HepG2 (cell line): Measurements from ENCODE around the gene DENND10. TPM values are rescaled to one million over a fixed set of nuclear protein-coding genes. Genes with fewer than 3 reads are reported as not detected.
A peak's percentile ranks its signal among the peaks of the same experiment; 100 is the strongest.

Experiments
- AFF4 ChIP-seq: sonication (generic); formaldehyde crosslinking; IDR thresholded peaks from 2 replicates; pipeline ENCODE4 v1.4.0; 2020; ENCODE audit warnings: missing genetic modification reagents
- ATF7-NPFF ChIP-seq: sonication (generic); formaldehyde crosslinking; IDR thresholded peaks from 2 replicates; pipeline ENCODE4 v1.8.1; 2023; ENCODE audit warnings: mild to moderate bottlenecking, low read depth, missing genetic modification reagents, moderate library complexity
- DRAP1 ChIP-seq: IDR thresholded peaks from 2 replicates; pipeline ENCODE4 v1.6.1; 2016; ENCODE audit warnings: missing genetic modification reagents, missing compliant biosample characterization
- ESRRA ChIP-seq: sonication (generic); formaldehyde crosslinking; IDR thresholded peaks from 2 replicates; pipeline ENCODE4 v1.5.1; 2020; ENCODE audit warnings: mild to moderate bottlenecking, low read depth, missing genetic modification reagents
- MAFF ChIP-seq: IDR thresholded peaks from 2 replicates; pipeline ENCODE4 v1.6.1; 2011; ENCODE audit warnings: low read depth, low read length, improper control_type of control experiment
- MLX ChIP-seq: IDR thresholded peaks from 2 replicates; pipeline ENCODE4 v1.6.1; 2016
- MTA1 ChIP-seq: sonication (generic); formaldehyde crosslinking; IDR thresholded peaks from 2 replicates; pipeline ENCODE4 v1.4.0; 2020; ENCODE audit warnings: missing genetic modification reagents, mild to moderate bottlenecking, borderline replicate concordance
- MXD3 ChIP-seq: IDR thresholded peaks from 2 replicates; pipeline ENCODE4 v1.6.1; 2016; ENCODE audit warnings: mild to moderate bottlenecking, missing biosample characterization, missing genetic modification reagents
- NFIC ChIP-seq: IDR thresholded peaks from 2 replicates; pipeline ENCODE4 v1.6.1; 2012; ENCODE audit warnings: mild to moderate bottlenecking, low read length, inconsistent platforms
- RFX5 ChIP-seq: IDR thresholded peaks from 2 replicates; pipeline ENCODE4 v1.6.1; 2011; ENCODE audit warnings: low read depth, low read length, improper control_type of control experiment
- TBX3 ChIP-seq: fragments of 450-650 bp; IDR thresholded peaks from 2 replicates; pipeline ENCODE4 v1.6.1; 2017; ENCODE audit warnings: antibody characterized with exemption, mild to moderate bottlenecking, inconsistent platforms, borderline replicate concordance
- TIGD3 ChIP-seq: sonication (generic); formaldehyde crosslinking; IDR thresholded peaks from 2 replicates; pipeline ENCODE4 v1.5.1; 2020; ENCODE audit warnings: mild to moderate bottlenecking, missing genetic modification reagents, borderline replicate concordance
- ZEB1 ChIP-seq: IDR thresholded peaks from 2 replicates; pipeline ENCODE4 v1.6.1; 2012; ENCODE audit warnings: mild to moderate bottlenecking, low read depth, inconsistent platforms; ENCODE audit not compliant: insufficient replicate concordance
- ZFP36 ChIP-seq: fragments of 150-350 bp; IDR thresholded peaks from 2 replicates; pipeline ENCODE4 v1.6.1; 2018; ENCODE audit warnings: borderline replicate concordance, low read length, low read depth; ENCODE audit not compliant: partially characterized antibody
- ZKSCAN5 ChIP-seq: sonication (generic); formaldehyde crosslinking; IDR thresholded peaks from 2 replicates; pipeline ENCODE4 v1.5.1; 2020; ENCODE audit warnings: mild to moderate bottlenecking, missing genetic modification reagents
- ZMAT3 ChIP-seq: sonication (generic); formaldehyde crosslinking; conservative IDR thresholded peaks from 2 replicates; pipeline ENCODE4 v1.7.0; 2021; ENCODE audit warnings: missing genetic modification reagents
- ZNF326 ChIP-seq: sonication (generic); formaldehyde crosslinking; IDR thresholded peaks from 2 replicates; pipeline ENCODE4 v1.4.0; 2020; ENCODE audit warnings: missing genetic modification reagents, borderline replicate concordance
- ZNF607 ChIP-seq: sonication (generic); formaldehyde crosslinking; IDR thresholded peaks from 2 replicates; pipeline ENCODE4 v1.5.1; 2020; ENCODE audit warnings: missing genetic modification reagents, mild to moderate bottlenecking, borderline replicate concordance
- ZNF615 ChIP-seq: sonication (generic); formaldehyde crosslinking; IDR thresholded peaks from 2 replicates; pipeline ENCODE4 v1.5.0; 2020; ENCODE audit warnings: mild to moderate bottlenecking, missing genetic modification reagents, borderline replicate concordance
- ZSCAN5A ChIP-seq: sonication (generic); formaldehyde crosslinking; IDR thresholded peaks from 2 replicates; pipeline ENCODE4 v1.8.0; 2022; ENCODE audit warnings: mild to moderate bottlenecking, missing genetic modification reagents, borderline replicate concordance
- polyA plus RNA-seq, 8 experiments: library from polyadenylated mRNA; depleted of rRNA in 3 of 8; stranded (reverse) in 7 of 8; unstranded in 1 of 8; fragments of >200 nt; fragmentation: Illumina TruSeq in 4 of 8; extraction: Trizol in 4 of 8; gene quantifications; 2 replicates each; pipeline versions ENCODE4 v1.2.1 to v1.2.3, GENCODE V29; 2011 to 2016; ENCODE audit warnings: low read depth in 4 of 8, missing spikeins in 1 of 8, mixed read lengths in 1 of 8; ENCODE audit not compliant: insufficient read depth in 1 of 8
- total RNA-seq, 5 experiments: library from RNA; depleted of rRNA; stranded (reverse); fragments of >200 nt; fragmentation: Illumina TruSeq; extraction: Trizol; gene quantifications; 2 replicates each; pipeline ENCODE4 v1.2.3, GENCODE V29; 2016; ENCODE audit warnings: low read depth in 1 of 5

Gene DENND10
- total and polyA plus RNA-seq, 2 of the 13 experiments (the other 11 are each of a cell fraction or from before 2014, with no cell fraction given): 43.7 to 78.8 TPM

- TF ChIP-seq MXD3: no peak; the same call in 1 of the 2 replicates
- peak; percentile 62; the same call in 1 of the 2 replicates for TF ChIP-seq DRAP1 (CRISPR knock-in tag)
- TF ChIP-seq ZSCAN5A (CRISPR knock-in tag): no peak
- peak; percentile 63; the same call in 1 of the 2 replicates for TF ChIP-seq ZNF607 (CRISPR knock-in tag)
- no peak for TF ChIP-seq ZFP36
- no peak for TF ChIP-seq NFIC
- no peak; the same call in 1 of the 2 replicates for TF ChIP-seq MTA1 (CRISPR knock-in tag)
- TF ChIP-seq ESRRA (CRISPR knock-in tag): no peak
- no peak for TF ChIP-seq RFX5
- TF ChIP-seq ZNF615 (CRISPR knock-in tag): no peak
- TF ChIP-seq ATF7-NPFF (CRISPR knock-in tag): peak; percentile 31
- no peak for TF ChIP-seq ZKSCAN5 (CRISPR knock-in tag)
- TF ChIP-seq MAFF: no peak
- no peak; the same call in 1 of the 2 replicates for TF ChIP-seq AFF4 (CRISPR knock-in tag)
- no peak for TF ChIP-seq TBX3
- TF ChIP-seq ZNF326: no peak
- peak; percentile 53; the same call in 1 of the 2 replicates for TF ChIP-seq ZMAT3 (CRISPR knock-in tag)
- no peak for TF ChIP-seq ZEB1
- 0 out of 2 replicates have a peak, but pooled peaks have one; percentile 32 for TF ChIP-seq MLX
- no peak for TF ChIP-seq TIGD3
Observed at GRCh38 chr10:119178372-119179119, 74.6 kb downstream of the DENND10 start, which contains the start of gene PRDX3 (continued).
